GM12801 (cell line): ENCODE measurements around the gene C2orf74.

ENCODE experiments used
- TF ChIP-seq, protein P1 (sequence below): IDR thresholded peaks from one replicate; pipeline ENCODE4 v1.5.1; 2011; ENCODE audit warnings: control low read depth; ENCODE audit not compliant: insufficient read length; ENCODE audit errors: extremely low read depth

Gene C2orf74

GRCh38 chr2:61196671-61197070, 34.7 kb downstream of the C2orf74 start:
- TF ChIP-seq, protein P1, sequence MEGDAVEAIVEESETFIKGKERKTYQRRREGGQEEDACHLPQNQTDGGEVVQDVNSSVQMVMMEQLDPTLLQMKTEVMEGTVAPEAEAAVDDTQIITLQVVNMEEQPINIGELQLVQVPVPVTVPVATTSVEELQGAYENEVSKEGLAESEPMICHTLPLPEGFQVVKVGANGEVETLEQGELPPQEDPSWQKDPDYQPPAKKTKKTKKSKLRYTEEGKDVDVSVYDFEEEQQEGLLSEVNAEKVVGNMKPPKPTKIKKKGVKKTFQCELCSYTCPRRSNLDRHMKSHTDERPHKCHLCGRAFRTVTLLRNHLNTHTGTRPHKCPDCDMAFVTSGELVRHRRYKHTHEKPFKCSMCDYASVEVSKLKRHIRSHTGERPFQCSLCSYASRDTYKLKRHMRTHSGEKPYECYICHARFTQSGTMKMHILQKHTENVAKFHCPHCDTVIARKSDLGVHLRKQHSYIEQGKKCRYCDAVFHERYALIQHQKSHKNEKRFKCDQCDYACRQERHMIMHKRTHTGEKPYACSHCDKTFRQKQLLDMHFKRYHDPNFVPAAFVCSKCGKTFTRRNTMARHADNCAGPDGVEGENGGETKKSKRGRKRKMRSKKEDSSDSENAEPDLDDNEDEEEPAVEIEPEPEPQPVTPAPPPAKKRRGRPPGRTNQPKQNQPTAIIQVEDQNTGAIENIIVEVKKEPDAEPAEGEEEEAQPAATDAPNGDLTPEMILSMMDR = no peak

DNA sequence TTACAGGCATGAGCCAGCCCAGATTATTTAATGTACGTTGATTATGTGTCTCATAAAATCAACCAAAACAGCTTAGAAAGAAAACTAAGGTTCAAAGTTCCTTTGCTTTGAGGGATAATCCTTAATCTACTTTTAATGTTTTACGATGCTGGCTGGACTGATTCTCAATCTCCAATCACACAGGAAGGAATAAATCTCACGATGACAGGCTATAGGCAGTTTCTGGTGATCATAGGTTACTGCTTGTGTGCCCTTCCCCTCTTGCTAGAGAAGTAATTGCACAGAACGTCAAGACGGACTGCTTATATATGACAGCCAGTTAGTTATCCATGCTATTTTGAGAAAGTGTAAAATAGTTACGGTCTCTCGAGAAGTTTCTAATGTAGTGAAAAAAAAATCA, 43.1 kb downstream of the C2orf74 start:
- TF ChIP-seq, protein P1 = no peak

DNA sequence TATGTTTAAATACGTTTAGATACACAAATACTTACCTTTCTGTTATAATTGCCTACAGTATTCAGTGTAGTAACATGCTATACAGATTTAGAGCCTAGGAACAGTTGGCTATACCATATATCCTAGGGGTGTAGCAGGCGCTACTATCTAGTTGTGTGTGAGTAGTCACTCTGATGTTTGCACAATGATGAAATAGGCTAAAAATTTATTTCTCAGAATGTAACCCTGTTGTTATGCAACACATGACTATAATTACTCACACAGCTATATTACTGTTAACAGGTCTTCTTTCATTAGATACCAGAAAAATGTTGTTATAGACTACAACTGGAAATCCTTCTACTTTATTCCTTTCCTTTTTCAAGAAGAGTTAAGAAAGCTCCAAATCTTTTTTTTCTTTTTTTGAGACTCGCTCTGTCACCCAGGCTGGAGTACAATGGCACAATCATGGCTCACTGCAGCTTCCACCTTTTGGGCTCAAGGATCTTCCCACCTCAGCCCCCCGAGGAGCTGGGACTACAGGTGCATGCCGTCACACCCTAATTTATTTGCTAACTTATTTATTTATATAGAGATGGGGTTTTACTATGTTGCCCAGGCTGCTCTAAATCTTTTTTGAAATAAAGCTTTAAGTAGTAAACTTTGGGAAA, 48.5 kb downstream of the C2orf74 start:
- TF ChIP-seq, protein P1 = no peak

- TF ChIP-seq, protein P1 = no peak
Observed at GRCh38 chr2:61214171-61214570, 52.2 kb downstream of the C2orf74 start.
